ENCODE results near the gene PPM1G. TPM values are rescaled to one million over a fixed set of nuclear protein-coding genes. Genes with fewer than 3 reads are reported as not detected.
A peak's percentile ranks its signal among the peaks of the same experiment; 100 is the strongest.

Gene PPM1G
- total and polyA plus RNA-seq, 2 experiments from 2014 or later: 183 to 201 TPM

- no peaks in the 10 kb centered on the region for H3K27me3 ChIP-seq (ENCODE audit: insufficient read depth)
- DNase-seq (ENCODE audit: low spot score) (peak; percentile 42), ATAC-seq (no peak)
- H3K9me2 ChIP-seq (ENCODE audit: insufficient read depth): no peaks in the 10 kb centered on the region
- peak overlapping the region; percentile 99 for H3K27ac ChIP-seq (ENCODE audit: low read depth)
- H3K4me2 ChIP-seq: peak overlapping the region; percentile 99
- TF ChIP-seq EZH2 (IDR thresholded peaks at IDR 0.05; ENCODE audit: low read depth, unreplicated experiment) (no peak), JUNB (IDR thresholded peaks at IDR 0.05; ENCODE audit: unreplicated experiment) (no peak), ZNF114 (CRISPR knock-in tag; IDR thresholded peaks at IDR 0.05) (no peak), POLR2AphosphoS5 (IDR thresholded peaks at IDR 0.05; ENCODE audit: low read depth) (no peak), ZNF462 (CRISPR knock-in tag; IDR thresholded peaks at IDR 0.05) (no peak), CTCF (conservative IDR thresholded peaks at IDR 0.05; ENCODE audit: low read depth in 2 of 2) (no peak), REST (IDR thresholded peaks at IDR 0.05; ENCODE audit: unreplicated experiment) (no peak), ETS1 (IDR thresholded peaks at IDR 0.05) (no peak), ZNF331 (CRISPR knock-in tag; IDR thresholded peaks at IDR 0.05; ENCODE audit: low read depth) (no peak), STAT1 (IDR thresholded peaks at IDR 0.05; ENCODE audit: unreplicated experiment) (no peak)
- H3K4me1 ChIP-seq (ENCODE audit: insufficient read depth): peaks cover 7% of the 10 kb centered on the region
- H3K4me3 ChIP-seq: peak overlapping the region; percentile 99
- H2AFZ ChIP-seq: 0 out of 2 replicates have a peak overlapping the region, but pooled peaks have one; percentile 38
- peaks cover 14% of the 10 kb centered on the region for H3K79me2 ChIP-seq (replicated peaks; ENCODE audit: insufficient read depth)
- Mint-ChIP-seq H3K27ac (peak overlapping the region; percentile 96), H3K9me3 (no peaks in the 10 kb centered on the region), H3K4me3 (peak overlapping the region; percentile 90), H3K4me1 (peaks cover 17% of the 10 kb centered on the region), H3K36me3 (ENCODE audit: low read depth) (peaks cover 77% of the 10 kb centered on the region), H3K27me3 (ENCODE audit: insufficient read depth, low read depth, poor library complexity) (peaks cover 27% of the 10 kb centered on the region)
- H3K36me3 ChIP-seq (ENCODE audit: insufficient read depth): peaks cover 48% of the 10 kb centered on the region
- no peaks in the 10 kb centered on the region; the same call in none of the 2 replicates for H4K20me1 ChIP-seq (replicated peaks; ENCODE audit: insufficient read depth)
- peaks cover 43% of the 10 kb centered on the region for H3F3A ChIP-seq (replicated peaks; ENCODE audit: low read depth)
Measured at GRCh38 chr2:27379836-27380625, 29.4 kb downstream of the PPM1G start.

Data from GM23338 (cell line).